ENCODE results near the gene SFRP4.
A peak's percentile ranks its signal among the peaks of the same experiment; 100 is the strongest.

Gene SFRP4

GRCh38 chr7:37924491-37925041 is 7.9 kb upstream of the SFRP4 start:
- no peak for DNase-seq (ENCODE audit: low read depth)

GRCh38 chr7:37923996-37924395 is 7.4 kb upstream of the SFRP4 start:
- DNase-seq (ENCODE audit: low read depth): no peak

GRCh38 chr7:37921876-37922275 is 5.3 kb upstream of the SFRP4 start:
- no peak for DNase-seq (ENCODE audit: low read depth)

- peak; percentile 15 for DNase-seq (ENCODE audit: low read depth)
Observed at GRCh38 chr7:37920849-37921805, 4.5 kb upstream of the SFRP4 start.

DNA sequence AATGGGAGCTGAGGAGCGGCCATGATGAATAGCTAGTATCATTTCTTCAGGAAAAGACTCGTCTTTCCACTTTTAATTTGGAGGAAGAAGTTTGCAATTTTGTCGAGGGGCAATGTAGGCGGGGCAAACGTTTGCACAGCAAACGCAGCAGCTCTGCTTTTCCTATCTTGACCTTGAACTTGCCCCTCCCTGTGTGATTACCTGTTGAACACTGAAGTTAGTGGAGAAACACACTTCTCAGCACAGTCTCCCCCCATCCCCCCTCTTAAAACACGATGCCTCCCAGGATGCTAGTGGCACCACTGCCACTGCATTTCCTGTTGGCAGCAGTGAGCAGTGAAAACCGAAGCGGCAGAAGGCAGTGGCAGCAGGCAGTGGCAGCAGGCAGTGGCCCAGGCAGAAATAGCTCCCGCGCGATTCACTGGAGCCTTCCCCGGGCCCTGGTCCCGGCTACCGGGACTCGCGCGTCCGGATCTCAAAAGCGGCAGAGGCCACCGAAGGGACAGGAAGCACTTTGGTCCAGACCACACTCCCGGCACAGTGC is 3.8 kb upstream of the SFRP4 start, which contains the start of gene EPDR1:
Gene EPDR1 (plus strand): TSS at position 336 of the 544 bp plus-strand sequence. CDS start 300 bp downstream, outside the sequence.
- DNase-seq (ENCODE audit: low read depth): peak; percentile 25

DNA sequence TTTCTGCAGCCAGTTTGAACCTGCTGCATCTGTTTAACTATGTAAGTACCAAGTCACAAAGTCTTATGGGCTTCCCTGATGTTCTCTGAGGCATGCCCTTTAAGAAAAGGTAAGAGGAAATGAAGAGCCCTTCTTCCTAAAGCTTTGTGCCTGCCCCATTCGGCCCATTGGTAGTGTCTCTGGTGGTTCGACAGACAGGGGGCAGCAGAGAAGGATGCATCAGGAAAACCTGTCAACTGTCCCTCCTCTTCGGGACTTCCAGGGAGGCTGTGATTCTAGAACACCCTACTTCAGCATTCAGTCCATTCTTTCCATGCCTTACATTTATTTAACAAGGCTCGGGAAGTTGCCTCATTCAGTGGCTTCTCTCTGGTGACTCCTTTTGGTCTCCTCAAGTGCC is 1.9 kb upstream of the SFRP4 start:
- DNase-seq (ENCODE audit: low read depth): no peak

DNA sequence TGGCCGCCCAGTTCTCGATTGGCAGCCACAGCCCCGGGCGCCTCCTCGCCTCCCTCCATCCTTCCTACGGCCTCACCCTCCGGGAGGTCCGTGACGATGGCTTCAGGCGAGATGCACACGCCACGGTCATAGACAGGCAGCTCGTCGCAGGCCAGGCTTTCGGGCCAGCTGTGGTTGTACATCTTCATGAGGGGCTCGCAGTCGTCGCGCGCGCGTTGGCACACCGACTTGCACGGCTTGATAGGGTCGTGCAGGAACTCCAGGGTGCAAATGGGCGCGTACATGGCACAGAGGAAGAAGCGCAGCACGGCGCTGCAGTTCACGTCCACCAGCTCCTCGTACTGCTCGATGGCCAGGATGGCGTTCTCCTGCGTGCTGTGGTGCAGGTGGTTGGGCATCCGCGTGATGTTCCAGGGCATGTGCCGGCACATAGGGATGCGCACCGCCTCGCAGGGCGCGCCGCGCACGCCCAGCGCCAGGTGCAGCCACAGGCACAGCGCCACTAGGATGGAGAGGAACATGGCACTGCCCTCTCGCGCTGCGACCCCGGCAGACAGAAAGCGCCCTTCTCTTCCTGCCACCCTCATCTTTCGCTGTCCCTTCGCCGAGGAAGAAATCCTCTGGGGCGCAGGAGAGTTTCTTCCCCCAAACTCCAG is 472 bp downstream of the SFRP4 start:
- no peak for DNase-seq (ENCODE audit: low read depth)

GRCh38 chr7:37915438-37915837 is 1.2 kb downstream of the SFRP4 start:
- DNase-seq (ENCODE audit: low read depth): no peak

GRCh38 chr7:37912756-37913155 is 3.9 kb downstream of the SFRP4 start:
- DNase-seq (ENCODE audit: low read depth): no peak

- no peak for DNase-seq (ENCODE audit: low read depth)
Observed at GRCh38 chr7:37908221-37908788, 8.3 kb downstream of the SFRP4 start.

DNA sequence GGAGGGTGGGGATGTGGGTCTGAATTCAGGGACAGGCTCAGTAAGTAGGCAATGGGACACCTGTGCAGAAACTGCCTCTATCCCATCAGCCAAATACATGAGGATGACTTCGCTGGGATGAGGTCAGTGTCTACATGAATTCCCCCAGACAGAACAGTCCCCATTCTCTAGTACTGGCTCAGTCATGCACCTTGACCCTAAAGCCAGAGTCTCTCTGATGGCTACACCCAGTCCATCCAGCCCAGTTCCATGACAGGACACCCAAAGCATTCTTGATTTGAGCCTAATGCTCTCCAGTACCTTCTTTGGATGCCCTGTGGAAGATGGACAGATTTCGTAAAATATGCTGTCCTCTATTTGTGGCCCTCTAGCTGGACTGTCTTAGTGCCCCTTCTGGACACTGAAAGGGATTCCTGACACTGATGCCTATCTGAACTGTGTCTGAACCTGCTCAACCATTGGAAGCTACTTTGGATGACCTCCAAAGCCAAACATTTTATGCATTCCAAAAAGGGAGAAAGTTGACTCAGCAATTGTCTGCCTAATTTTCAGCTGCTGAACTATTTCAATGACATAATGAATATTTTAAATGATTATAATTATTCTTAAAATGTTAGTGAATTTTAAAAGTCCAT is 14.6 kb downstream of the SFRP4 start:
- no peak for DNase-seq (ENCODE audit: low read depth)

DNA sequence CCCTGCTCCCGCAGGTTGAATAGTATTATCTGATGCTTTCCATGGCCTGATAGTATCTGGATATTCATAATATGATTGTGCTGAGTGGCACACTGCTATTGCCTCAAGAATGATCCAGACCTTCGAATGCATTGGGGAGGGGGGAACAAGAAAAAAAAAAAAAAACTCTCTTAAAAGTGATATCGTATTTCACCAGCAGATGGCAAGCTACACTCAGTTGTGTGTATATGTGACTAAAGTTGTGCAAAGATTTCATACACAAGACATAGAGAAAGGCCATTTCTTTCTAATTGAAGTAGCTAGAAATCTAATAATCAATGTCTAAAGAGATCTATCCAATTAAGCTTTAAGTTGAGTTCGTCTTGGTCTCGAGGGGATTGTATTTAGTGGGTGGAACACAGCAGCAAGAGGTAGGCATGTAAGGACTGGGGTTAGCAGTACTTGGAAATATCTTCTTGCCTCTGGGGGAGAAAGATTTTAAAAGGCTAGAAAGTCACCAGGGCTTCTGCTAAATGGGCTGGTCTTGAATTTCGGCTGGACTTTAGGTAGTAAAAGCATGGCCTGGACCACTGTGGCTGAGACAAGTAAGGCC is 15.3 kb downstream of the SFRP4 start:
- DNase-seq (ENCODE audit: low read depth): no peak

GRCh38 chr7:37899712-37900247 is 16.8 kb downstream of the SFRP4 start:
- DNase-seq (ENCODE audit: low read depth): no peak

DNA sequence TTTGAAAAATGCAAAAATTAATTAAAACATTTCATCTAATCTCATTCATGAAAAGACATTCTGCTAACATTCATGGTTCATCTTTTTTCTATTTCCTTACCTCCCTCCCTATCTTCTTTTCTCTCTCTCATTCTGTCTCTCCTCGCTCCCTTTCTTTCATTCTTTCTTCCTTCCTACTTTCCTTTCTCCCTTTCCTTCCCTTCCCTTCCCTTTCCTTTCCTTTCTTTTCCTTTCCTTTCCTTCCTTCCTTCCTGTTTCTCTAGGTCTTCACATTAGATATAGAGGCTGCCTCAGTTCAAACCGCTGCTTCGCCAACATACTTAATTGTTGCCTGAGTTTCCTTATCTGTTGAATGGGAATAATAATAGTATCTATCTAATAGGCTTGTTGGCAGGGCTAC is 21.9 kb downstream of the SFRP4 start:
- DNase-seq (ENCODE audit: low read depth): no peak

GRCh38 chr7:37893359-37893758 is 23.3 kb downstream of the SFRP4 start:
- no peak for DNase-seq (ENCODE audit: low read depth)

GRCh38 chr7:37882086-37882485 is 34.5 kb downstream of the SFRP4 start:
- DNase-seq (ENCODE audit: low read depth): no peak

Measured in activated T-cell treated with anti-CD3 and anti-CD28 coated beads for 48 hours (primary cell).